ENCODE data around the gene PRRG4. TPM values are rescaled to one million over a fixed set of nuclear protein-coding genes. Genes with fewer than 3 reads are reported as not detected.
"Not testable (repeated sequence)": the region's sequence is repeated elsewhere in the genome, so short reads cannot be mapped to it uniquely, and the experiment has no call there.

PRRG4 gene
- total and polyA plus RNA-seq, 4 experiments from 2014 or later: not detected

GRCh38 chr11:32861850-32862577, 32.3 kb downstream of the PRRG4 start:
- no peak overlapping the region for H3K27ac Mint-ChIP-seq
- peaks cover 13 to 18% of the 10 kb centered on the region in 2 donors for H3K27me3 Mint-ChIP-seq
- DNase-seq: no peak
- Histone ChIP-seq H3K4me3 (ENCODE audit: low read length in 2 of 2) (no peak overlapping the region), H3K9me3 (ENCODE audit: control insufficient read depth in 1 of 2, low read length in 2 of 2) (no peaks in the 10 kb centered on the region), H3K36me3 (ENCODE audit: insufficient read depth, low read length) (no peaks in the 10 kb centered on the region), H3K4me1 (ENCODE audit: insufficient read depth, low read length) (no peaks in the 10 kb centered on the region), H3K27ac (ENCODE audit: low read depth, low read length) (no peak overlapping the region), H3K27me3 (ENCODE audit: insufficient read depth, low read length) (no peaks in the 10 kb centered on the region)
- POLR2A ChIA-PET (ENCODE audit: partially characterized antibody): no interaction called here
- CTCF ChIA-PET (ENCODE audit: partially characterized antibody): no interaction called here
- H3K36me3 Mint-ChIP-seq: no peaks in the 10 kb centered on the region
- intact Hi-C loops (cut with micrococcal nuclease): no loop called here
- H3K4me1 Mint-ChIP-seq: no peaks in the 10 kb centered on the region
- no peak overlapping the region for H3K4me3 Mint-ChIP-seq
- H3K9me3 Mint-ChIP-seq: peaks cover 0 to 2% (median 0%) of the 10 kb centered on the region in 8 donors

DNA sequence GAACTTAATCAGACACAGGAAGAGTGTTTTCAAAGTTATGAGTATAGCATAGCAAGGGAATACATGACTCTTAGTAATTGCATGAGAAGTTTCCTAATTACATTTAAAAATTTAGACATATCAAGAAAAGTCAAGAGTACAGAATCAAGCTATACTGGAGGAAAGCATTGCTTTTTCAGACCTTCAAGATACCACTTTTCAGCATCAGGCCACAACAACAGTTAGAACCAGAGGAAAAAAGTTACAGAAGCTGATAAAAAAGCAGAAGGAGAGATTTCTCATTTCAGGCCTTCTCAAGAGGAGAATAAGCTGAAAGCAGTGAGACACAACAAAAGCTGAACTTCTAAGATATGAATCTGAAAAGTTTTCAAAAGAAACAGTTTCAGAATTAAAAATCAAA, 34.8 kb downstream of the PRRG4 start:
- H3K4me3 Mint-ChIP-seq: no peak overlapping the region
- H3K36me3 Mint-ChIP-seq: no peaks in the 10 kb centered on the region
- no peak overlapping the region for H3K27ac Mint-ChIP-seq
- H3K27ac ChIP-seq (ENCODE audit: low read depth, low read length): no peak overlapping the region
- H3K36me3 ChIP-seq (ENCODE audit: insufficient read depth, low read length): no peaks in the 10 kb centered on the region
- H3K9me3 Mint-ChIP-seq: peaks cover 0 to 10% (median 6%) of the 10 kb centered on the region in 8 donors
- DNase-seq: no peak
- ChIA-PET CTCF (ENCODE audit: partially characterized antibody) (no interaction called here), POLR2A (ENCODE audit: partially characterized antibody) (no interaction called here)
- H3K9me3 ChIP-seq (ENCODE audit: control insufficient read depth in 1 of 2, low read length in 2 of 2): no peaks in the 10 kb centered on the region
- H3K27me3 ChIP-seq (ENCODE audit: insufficient read depth, low read length): no peaks in the 10 kb centered on the region
- intact Hi-C loops (cut with micrococcal nuclease): no loop called here
- no peaks in the 10 kb centered on the region for H3K4me1 ChIP-seq (ENCODE audit: insufficient read depth, low read length)
- no peak overlapping the region for H3K4me3 ChIP-seq (ENCODE audit: low read length in 2 of 2)
- no peaks in the 10 kb centered on the region for H3K4me1 Mint-ChIP-seq
- H3K27me3 Mint-ChIP-seq: peaks cover 13 to 15% of the 10 kb centered on the region in 2 donors

GRCh38 chr11:32868752-32869151, 39.0 kb downstream of the PRRG4 start:
- H3K36me3 ChIP-seq (ENCODE audit: insufficient read depth, low read length); H3K4me3 Mint-ChIP-seq; H3K4me1 Mint-ChIP-seq; H3K9me3 ChIP-seq (ENCODE audit: control insufficient read depth in 1 of 2, low read length in 2 of 2); H3K27ac Mint-ChIP-seq; H3K4me3 ChIP-seq (ENCODE audit: low read length in 2 of 2); H3K27me3 ChIP-seq (ENCODE audit: insufficient read depth, low read length); DNase-seq; H3K27ac ChIP-seq (ENCODE audit: low read depth, low read length); H3K4me1 ChIP-seq (ENCODE audit: insufficient read depth, low read length); intact Hi-C loops (cut with micrococcal nuclease); POLR2A ChIA-PET (ENCODE audit: partially characterized antibody); H3K36me3 Mint-ChIP-seq: not testable (repeated sequence)
- Mint-ChIP-seq H3K9me3 (peaks cover 3 to 12% (median 6%) of the 10 kb centered on the region in 8 donors), H3K27me3 (peaks cover 8 to 11% of the 10 kb centered on the region in 2 donors)
- CTCF ChIA-PET (ENCODE audit: partially characterized antibody): interaction anchor here (1.1 kb wide), 1 partner anchor 197 kb away, joined by 3 read pairs; no protein-coding TSS in a partner anchor

- Mint-ChIP-seq H3K4me3 (no peak overlapping the region), H3K4me1 (no peaks in the 10 kb centered on the region), H3K9me3 (peaks cover 3 to 12% (median 6%) of the 10 kb centered on the region in 8 donors), H3K27me3 (peaks cover 5 to 14% of the 10 kb centered on the region in 2 donors), H3K27ac (peak overlapping the region in 1 of 7 donors; percentile 44), H3K36me3 (no peaks in the 10 kb centered on the region)
- Histone ChIP-seq H3K27ac (ENCODE audit: low read depth, low read length) (no peak overlapping the region), H3K4me1 (ENCODE audit: insufficient read depth, low read length) (no peaks in the 10 kb centered on the region), H3K27me3 (ENCODE audit: insufficient read depth, low read length) (no peaks in the 10 kb centered on the region), H3K4me3 (ENCODE audit: low read length in 2 of 2) (no peak overlapping the region), H3K9me3 (ENCODE audit: control insufficient read depth in 1 of 2, low read length in 2 of 2) (no peaks in the 10 kb centered on the region), H3K36me3 (ENCODE audit: insufficient read depth, low read length) (no peaks in the 10 kb centered on the region)
- peak in 3 of 5 donors; percentile 4 to 15 (median 4) for DNase-seq
- CTCF ChIA-PET (ENCODE audit: partially characterized antibody): interaction anchor here (0.7 kb wide), 2 partner anchors 13 to 17 kb away, joined by 3 to 4 read pairs; no protein-coding TSS in a partner anchor
- intact Hi-C loops (cut with micrococcal nuclease): loop anchor here (5.0 kb wide), 1 partner anchor 197 kb away; no protein-coding TSS in a partner anchor
- POLR2A ChIA-PET (ENCODE audit: partially characterized antibody): no interaction called here
These were observed 40.9 kb downstream of the PRRG4 start for GRCh38 chr11:32870676-32871075.

- Mint-ChIP-seq H3K36me3 (no peaks in the 10 kb centered on the region), H3K27me3 (peaks cover 6 to 11% of the 10 kb centered on the region in 2 donors), H3K27ac (no peak overlapping the region), H3K4me3 (no peak overlapping the region), H3K4me1 (no peaks in the 10 kb centered on the region), H3K9me3 (peaks cover 0 to 5% (median 1%) of the 10 kb centered on the region in 8 donors)
- Histone ChIP-seq H3K9me3 (ENCODE audit: control insufficient read depth in 1 of 2, low read length in 2 of 2) (no peaks in the 10 kb centered on the region), H3K36me3 (ENCODE audit: insufficient read depth, low read length) (no peaks in the 10 kb centered on the region), H3K4me3 (ENCODE audit: low read length in 2 of 2) (no peak overlapping the region), H3K27ac (ENCODE audit: low read depth, low read length) (no peak overlapping the region), H3K4me1 (ENCODE audit: insufficient read depth, low read length) (no peaks in the 10 kb centered on the region), H3K27me3 (ENCODE audit: insufficient read depth, low read length) (no peaks in the 10 kb centered on the region)
- DNase-seq: no peak
- ChIA-PET CTCF (ENCODE audit: partially characterized antibody) (no interaction called here), POLR2A (ENCODE audit: partially characterized antibody) (no interaction called here)
- intact Hi-C loops (cut with micrococcal nuclease): loop anchor here (5.0 kb wide), 1 partner anchor 193 kb away; no protein-coding TSS in a partner anchor
These were observed 44.4 kb downstream of the PRRG4 start for GRCh38 chr11:32874132-32874531.

DNA sequence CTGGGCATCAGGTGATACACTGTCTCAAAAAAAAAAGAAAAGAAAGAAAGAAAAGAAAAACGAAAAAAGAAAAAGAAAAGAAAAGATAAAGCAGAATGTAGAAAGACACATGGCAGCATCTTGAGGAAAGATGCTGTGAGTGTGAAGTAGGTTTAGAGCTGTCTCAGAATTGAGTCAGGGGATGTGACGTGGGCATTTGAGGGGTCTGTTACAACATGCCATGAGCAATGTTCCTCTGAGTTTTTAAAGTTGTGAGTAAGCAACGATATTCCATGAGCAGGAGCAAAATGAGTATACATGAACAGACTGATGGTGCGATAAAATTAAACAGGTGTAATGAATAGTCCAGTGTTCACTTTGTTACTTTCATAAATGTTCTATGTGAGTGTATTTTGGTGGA, 51.6 kb downstream of the PRRG4 start:
- H3K4me3 ChIP-seq (ENCODE audit: low read length in 2 of 2): no peak overlapping the region
- Mint-ChIP-seq H3K36me3 (no peaks in the 10 kb centered on the region), H3K4me1 (no peaks in the 10 kb centered on the region), H3K9me3 (no peaks in the 10 kb centered on the region), H3K27ac (peak overlapping the region in 2 of 7 donors; percentile 7 to 58), H3K27me3 (peaks cover 2 to 4% of the 10 kb centered on the region in 2 donors), H3K4me3 (peak overlapping the region in 1 of 8 donors; percentile 15)
- intact Hi-C loops (cut with micrococcal nuclease): no loop called here
- no peaks in the 10 kb centered on the region for H3K4me1 ChIP-seq (ENCODE audit: insufficient read depth, low read length)
- no peak overlapping the region for H3K27ac ChIP-seq (ENCODE audit: low read depth, low read length)
- no peaks in the 10 kb centered on the region for H3K36me3 ChIP-seq (ENCODE audit: insufficient read depth, low read length)
- CTCF ChIA-PET (ENCODE audit: partially characterized antibody): no interaction called here
- DNase-seq: no peak
- POLR2A ChIA-PET (ENCODE audit: partially characterized antibody): no interaction called here
- no peaks in the 10 kb centered on the region for H3K27me3 ChIP-seq (ENCODE audit: insufficient read depth, low read length)
- no peaks in the 10 kb centered on the region for H3K9me3 ChIP-seq (ENCODE audit: control insufficient read depth in 1 of 2, low read length in 2 of 2)

DNA sequence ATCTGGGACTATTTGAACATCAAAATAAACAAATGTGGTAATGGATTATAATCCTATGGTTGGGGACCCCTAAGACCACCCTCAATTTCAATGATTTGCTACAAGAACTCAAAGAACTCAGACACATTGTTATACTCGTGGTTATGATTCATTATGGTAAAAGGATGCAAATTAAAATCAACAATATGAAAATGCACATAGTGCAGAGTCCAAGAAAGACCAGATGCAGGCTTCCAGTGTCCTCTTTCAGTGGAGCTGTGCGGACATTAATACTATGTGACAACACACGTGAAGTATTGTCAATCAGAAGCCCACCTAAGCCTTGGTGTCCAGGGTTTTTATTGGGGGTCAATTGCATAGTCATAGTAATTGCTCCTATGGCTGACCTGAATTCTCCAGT, 53.7 kb downstream of the PRRG4 start:
- Histone ChIP-seq H3K36me3 (ENCODE audit: insufficient read depth, low read length) (no peaks in the 10 kb centered on the region), H3K4me1 (ENCODE audit: insufficient read depth, low read length) (no peaks in the 10 kb centered on the region), H3K9me3 (ENCODE audit: control insufficient read depth in 1 of 2, low read length in 2 of 2) (no peaks in the 10 kb centered on the region), H3K27me3 (ENCODE audit: insufficient read depth, low read length) (no peaks in the 10 kb centered on the region), H3K4me3 (ENCODE audit: low read length in 2 of 2) (no peak overlapping the region), H3K27ac (ENCODE audit: low read depth, low read length) (no peak overlapping the region)
- H3K9me3 Mint-ChIP-seq: peaks cover 0 to 2% (median 0%) of the 10 kb centered on the region in 8 donors
- intact Hi-C loops (cut with micrococcal nuclease): no loop called here
- H3K27ac Mint-ChIP-seq: no peak overlapping the region
- POLR2A ChIA-PET (ENCODE audit: partially characterized antibody): no interaction called here
- H3K36me3 Mint-ChIP-seq: no peaks in the 10 kb centered on the region
- CTCF ChIA-PET (ENCODE audit: partially characterized antibody): interaction anchor here (0.8 to 1.5 kb wide), 2 partner anchors 11 to 34 kb away, joined by 3 to 4 read pairs; no protein-coding TSS in a partner anchor
- no peak for DNase-seq
- H3K27me3 Mint-ChIP-seq: peaks cover 0 to 1% of the 10 kb centered on the region in 2 donors
- no peaks in the 10 kb centered on the region for H3K4me1 Mint-ChIP-seq
- no peak overlapping the region for H3K4me3 Mint-ChIP-seq

Measured in CD4-positive, alpha-beta memory T cell (primary cell).